GM12874 (cell line): Measurements from ENCODE around the gene SLC25A13.

Experiments used
- TF ChIP-seq, protein P1 (sequence below): IDR thresholded peaks from 2 replicates; pipeline ENCODE4 v1.5.1; 2011; ENCODE audit warnings: low read depth, mild to moderate bottlenecking, control low read depth, low read length, moderate library complexity; ENCODE audit not compliant: insufficient read depth

SLC25A13 gene

DNA sequence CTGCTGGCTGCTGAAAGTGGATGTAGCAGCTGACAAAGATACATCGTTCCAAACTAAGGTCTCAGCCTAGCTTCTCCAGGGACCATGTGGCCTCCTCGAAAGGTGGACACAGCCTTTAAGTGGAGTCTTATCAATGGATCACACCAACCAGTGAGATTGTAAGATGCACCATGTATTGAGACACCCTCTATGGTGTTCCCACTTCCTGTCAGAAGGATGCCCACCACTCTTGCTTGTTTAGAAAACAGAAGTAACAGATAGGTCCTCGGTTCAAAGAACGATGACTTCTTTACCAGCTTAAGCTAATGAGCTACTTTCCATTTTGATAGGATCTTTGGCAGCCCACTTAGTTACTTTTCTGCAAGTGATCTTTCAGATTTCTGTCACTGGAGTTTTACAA, 34.3 kb downstream of the SLC25A13 start:
- TF ChIP-seq, protein P1, sequence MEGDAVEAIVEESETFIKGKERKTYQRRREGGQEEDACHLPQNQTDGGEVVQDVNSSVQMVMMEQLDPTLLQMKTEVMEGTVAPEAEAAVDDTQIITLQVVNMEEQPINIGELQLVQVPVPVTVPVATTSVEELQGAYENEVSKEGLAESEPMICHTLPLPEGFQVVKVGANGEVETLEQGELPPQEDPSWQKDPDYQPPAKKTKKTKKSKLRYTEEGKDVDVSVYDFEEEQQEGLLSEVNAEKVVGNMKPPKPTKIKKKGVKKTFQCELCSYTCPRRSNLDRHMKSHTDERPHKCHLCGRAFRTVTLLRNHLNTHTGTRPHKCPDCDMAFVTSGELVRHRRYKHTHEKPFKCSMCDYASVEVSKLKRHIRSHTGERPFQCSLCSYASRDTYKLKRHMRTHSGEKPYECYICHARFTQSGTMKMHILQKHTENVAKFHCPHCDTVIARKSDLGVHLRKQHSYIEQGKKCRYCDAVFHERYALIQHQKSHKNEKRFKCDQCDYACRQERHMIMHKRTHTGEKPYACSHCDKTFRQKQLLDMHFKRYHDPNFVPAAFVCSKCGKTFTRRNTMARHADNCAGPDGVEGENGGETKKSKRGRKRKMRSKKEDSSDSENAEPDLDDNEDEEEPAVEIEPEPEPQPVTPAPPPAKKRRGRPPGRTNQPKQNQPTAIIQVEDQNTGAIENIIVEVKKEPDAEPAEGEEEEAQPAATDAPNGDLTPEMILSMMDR = no peak

DNA sequence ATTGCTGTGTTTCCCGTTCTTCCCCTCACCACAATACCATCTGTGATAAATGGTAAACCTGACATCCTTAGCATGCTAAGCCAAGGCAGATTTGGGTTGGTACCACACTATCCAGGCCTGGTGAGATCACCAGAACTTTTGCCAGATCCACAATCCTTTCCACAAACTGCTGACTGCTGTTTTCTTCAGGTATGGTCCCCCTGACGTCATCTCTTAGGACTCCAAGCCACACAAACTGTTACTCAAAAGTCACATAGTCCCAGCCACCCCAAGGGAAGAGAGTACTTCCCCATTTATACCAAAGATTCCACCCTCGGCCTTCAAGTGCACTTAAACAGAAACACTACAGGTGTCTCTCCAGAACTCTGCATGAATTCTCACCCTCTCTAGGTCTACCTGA, 34.8 kb downstream of the SLC25A13 start:
- TF ChIP-seq, protein P1 = no peak

DNA sequence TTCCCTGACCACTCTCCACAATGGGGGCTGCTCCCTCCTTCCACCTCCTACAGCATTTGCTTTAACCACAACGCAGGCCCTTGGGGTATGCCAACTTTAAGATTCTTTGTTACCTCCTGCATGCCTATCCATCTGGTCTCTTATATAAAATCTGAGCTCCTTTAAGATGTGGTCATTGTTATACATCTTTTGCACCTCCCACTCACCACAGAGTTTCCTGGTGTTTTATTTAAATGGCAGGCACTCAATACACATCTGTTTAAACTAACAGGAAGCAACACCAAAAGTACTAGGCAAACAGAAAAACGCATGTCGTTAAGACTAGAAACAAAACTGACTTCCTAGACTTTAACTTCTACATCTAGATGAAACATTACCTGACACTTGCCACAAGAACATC, 36.3 kb downstream of the SLC25A13 start:
- TF ChIP-seq, protein P1 = no peak

DNA sequence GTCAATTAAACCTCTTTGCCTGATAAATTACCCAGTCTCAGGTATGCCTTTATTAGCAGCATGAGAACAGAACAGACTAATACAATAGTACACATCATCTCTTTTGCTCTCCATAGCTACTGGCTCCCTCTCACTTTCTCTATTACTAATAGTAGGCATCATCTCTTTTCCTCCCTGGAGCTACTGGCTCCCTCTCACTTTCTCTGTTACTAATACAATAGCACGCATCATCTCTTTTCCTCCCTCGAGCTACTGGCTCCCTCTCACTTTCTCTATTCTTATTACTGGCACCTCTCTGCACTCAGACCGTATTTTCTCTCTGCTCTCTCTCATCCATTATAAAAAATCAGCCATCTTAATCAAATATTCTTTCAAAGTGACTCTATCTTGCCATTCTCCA, 37.1 kb downstream of the SLC25A13 start:
- TF ChIP-seq, protein P1 = no peak

DNA sequence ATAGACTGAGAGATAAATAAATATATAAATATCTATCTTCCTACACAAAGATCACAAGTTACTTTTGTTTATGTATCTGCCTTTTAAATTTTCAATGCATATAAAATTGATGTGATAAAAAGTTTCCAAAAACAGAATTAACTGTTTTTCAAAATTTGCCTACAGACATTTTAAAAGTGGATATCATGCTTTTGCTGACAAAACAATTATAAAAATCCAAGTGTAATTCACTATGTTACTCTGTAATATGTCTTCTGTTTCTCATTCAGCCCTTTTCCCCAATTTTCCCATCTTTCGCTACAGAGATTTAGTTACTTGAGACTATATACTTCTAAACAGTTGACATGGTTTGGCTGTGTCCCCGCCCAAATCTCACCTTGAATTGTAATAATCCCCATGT, 37.7 kb downstream of the SLC25A13 start:
- TF ChIP-seq, protein P1 = no peak

DNA sequence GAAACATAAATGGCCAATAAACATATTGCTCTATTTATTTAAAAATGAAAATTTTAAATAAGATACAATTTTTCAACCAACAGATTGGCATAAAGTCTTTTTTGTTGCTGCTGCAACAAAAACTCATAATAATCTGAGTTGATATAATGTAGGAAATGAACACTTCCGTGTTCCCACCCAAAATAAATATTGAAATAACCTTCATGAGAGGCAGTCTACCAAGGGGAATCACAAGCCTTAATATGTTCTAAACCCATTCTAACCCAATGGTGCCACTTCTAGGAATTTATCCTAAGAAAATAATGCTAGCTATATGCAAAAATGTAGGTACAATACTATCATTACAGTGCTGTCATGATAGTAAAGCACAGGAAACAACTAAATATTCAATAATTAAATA, 39.1 kb downstream of the SLC25A13 start:
- TF ChIP-seq, protein P1 = no peak

DNA sequence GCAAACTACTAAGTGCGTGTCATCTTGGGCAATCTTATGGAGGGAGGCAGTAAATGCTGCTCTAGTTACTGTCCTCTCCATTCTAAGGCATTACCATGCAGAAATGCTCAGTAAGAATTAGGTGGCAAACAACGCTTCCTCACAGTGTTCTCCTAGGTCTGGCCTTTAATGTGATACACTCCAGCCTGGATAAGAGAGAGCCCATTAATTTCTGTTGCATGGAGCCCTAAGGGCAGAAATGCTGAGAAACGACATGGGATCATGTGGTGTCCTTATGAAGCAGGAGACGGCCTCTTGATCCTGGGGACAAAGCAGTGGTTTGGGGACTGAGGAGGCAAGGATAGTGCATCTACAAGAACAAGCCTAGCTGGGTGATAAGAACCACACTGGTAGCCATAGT, 44.0 kb downstream of the SLC25A13 start:
- TF ChIP-seq, protein P1 = no peak

DNA sequence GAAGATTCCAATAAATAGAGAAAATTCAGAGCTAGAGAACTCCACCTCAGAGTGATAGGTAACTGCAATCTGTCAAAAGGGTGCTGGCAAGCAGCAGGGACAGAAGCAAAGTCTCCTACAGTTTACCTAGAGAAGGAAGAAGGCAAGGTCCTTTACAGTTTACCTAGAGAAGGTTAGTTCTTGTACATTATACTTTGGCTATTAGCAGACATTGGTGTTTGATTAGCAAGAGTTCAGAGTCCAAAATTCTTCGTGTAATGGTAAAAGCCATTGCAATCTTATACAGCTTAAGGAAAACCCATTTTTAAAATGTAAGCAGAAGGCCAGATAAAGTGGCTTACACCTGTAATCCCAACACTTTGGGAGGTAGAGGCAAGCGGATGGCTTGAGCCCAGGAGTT, 45.9 kb downstream of the SLC25A13 start:
- TF ChIP-seq, protein P1 = no peak
